Esophagus muscularis mucosa (tissue), 4 donors: Measurements from ENCODE around the gene PRDX2. TPM values are rescaled to one million over a fixed set of nuclear protein-coding genes. Genes with fewer than 3 reads are reported as not detected.

ENCODE experiments used
- DNase-seq: peaks from one replicate; pipeline ENCODE4 v3.0.0-alpha.2; 2017; ENCODE audit errors: extremely low spot score
- H3K27ac ChIP-seq, 4 donors: fragments of 200-600 bp; sonication (generic); replicated peaks in 1 of 4; 1 replicate in 3 of 4; 2 replicates in 1 of 4; pipeline ENCODE4 v1.5.1; 2016 to 2019; ENCODE audit warnings: mild to moderate bottlenecking in 1 of 4
- H3K27me3 ChIP-seq, 4 donors: fragments of 200-600 bp; sonication (generic); one replicate each; pipeline versions ENCODE4 v1.5.1 to v1.6.0; 2016 to 2019
- H3K36me3 ChIP-seq, 4 donors: fragments of 200-600 bp; sonication (generic); one replicate each; pipeline ENCODE4 v1.5.1; 2016 to 2019
- H3K4me1 ChIP-seq, 4 donors: fragments of 200-600 bp; sonication (generic); one replicate each; pipeline ENCODE4 v1.5.1; 2016 to 2019
- H3K4me3 ChIP-seq, 4 donors: fragments of 200-600 bp; sonication (generic); 1 replicate in 2 of 4; 2 replicates in 2 of 4; pipeline ENCODE4 v1.5.1; 2016 to 2019; ENCODE audit warnings: mild to moderate bottlenecking in 4 of 4, moderate library complexity in 1 of 4
- H3K9me3 ChIP-seq, 4 donors: fragments of 200-600 bp; sonication (generic); 1 replicate in 3 of 4; 2 replicates in 1 of 4; pipeline ENCODE4 v1.5.1; 2016 to 2019
- CTCF ChIP-seq, 3 experiments: fragments of 200-600 bp in 2 of 3; fragments of 450-650 bp in 1 of 3; sonication (generic) in 2 of 3; IDR thresholded peaks; one replicate each; pipeline ENCODE4 v1.5.1; 2017 to 2019; ENCODE audit warnings: antibody characterized with exemption in 3 of 3, mild to moderate bottlenecking in 2 of 3, moderate library complexity in 1 of 3
- EP300 ChIP-seq: sonication (generic); formaldehyde crosslinking; IDR thresholded peaks from one replicate; pipeline ENCODE4 v1.6.1; 2017; ENCODE audit warnings: antibody characterized with exemption
- POLR2A ChIP-seq: fragments of 450-650 bp; IDR thresholded peaks from one replicate; pipeline ENCODE4 v1.6.1; 2017; ENCODE audit warnings: antibody characterized with exemption, moderate library complexity, mild to moderate bottlenecking, low read depth
- POLR2AphosphoS5 ChIP-seq, 2 donors: sonication (generic); formaldehyde crosslinking; IDR thresholded peaks; one replicate each; pipeline ENCODE4 v1.6.1; 2017; ENCODE audit warnings: antibody characterized with exemption in 2 of 2
- WGBS: methylation state at CpG from one replicate; pipeline ENCODE4 v1.1.5; 2018; 5-methylcytosine and 5-hydroxymethylcytosine counted together
- intact Hi-C: fragments of 100-400 bp; cut with DNase I; formaldehyde crosslinking; loops from one replicate; pipeline ENCODE4 v1.15.1; 2023
- total RNA-seq, 4 donors: library from RNA; depleted of rRNA; stranded (reverse); fragments of >200 nt; gene quantifications; one replicate each; pipeline versions ENCODE4 v1.1.0 to v1.2.1, GENCODE V29; 2016

The PRDX2 gene
- total RNA-seq, 4 donors from 2014 or later: 236 to 275 (median 250) TPM

GRCh38 chr19:12786952-12787351 lies 14.6 kb downstream of the PRDX2 start:
- no peaks in the 10 kb centered on the region for H3K27me3 ChIP-seq
- no peak overlapping the region for H3K4me3 ChIP-seq
- no peaks in the 10 kb centered on the region for H3K36me3 ChIP-seq
- intact Hi-C loops: no loop called here
- H3K4me1 ChIP-seq: peaks cover 58 to 86% (median 80%) of the 10 kb centered on the region in 4 donors
- DNase-seq: no peak
- TF ChIP-seq CTCF (IDR thresholded peaks at IDR 0.05) (no peak), EP300 (no peak), POLR2A (no peak), POLR2AphosphoS5 (IDR thresholded peaks at IDR 0.05) (no peak)
- peak overlapping the region; percentile 97 to 99 (median 99) for H3K27ac ChIP-seq
- H3K9me3 ChIP-seq: peaks cover 0 to 3% (median 0%) of the 10 kb centered on the region in 4 donors
- 100% methylated on average over 2 of the region's 3 CpGs for WGBS

GRCh38 chr19:12786141-12786870 lies 15.3 kb downstream of the PRDX2 start:
- intact Hi-C loops: no loop called here
- Histone ChIP-seq H3K36me3 (no peaks in the 10 kb centered on the region), H3K27ac (peak overlapping the region; percentile 97 to 99 (median 99)), H3K27me3 (no peaks in the 10 kb centered on the region), H3K4me3 (no peak overlapping the region), H3K9me3 (peaks cover 0 to 1% (median 0%) of the 10 kb centered on the region in 4 donors), H3K4me1 (peaks cover 63 to 92% (median 84%) of the 10 kb centered on the region in 4 donors)
- TF ChIP-seq POLR2AphosphoS5 (IDR thresholded peaks at IDR 0.05): no peak
- no peak for TF ChIP-seq CTCF (IDR thresholded peaks at IDR 0.05)
- TF ChIP-seq EP300: no peak
- no peak for TF ChIP-seq POLR2A
- 60% methylated on average over 6 of the region's 18 CpGs for WGBS
- DNase-seq: no peak

GRCh38 chr19:12785431-12786031 lies 16.1 kb downstream of the PRDX2 start:
- intact Hi-C loops: no loop called here
- no peak for TF ChIP-seq POLR2AphosphoS5 (IDR thresholded peaks at IDR 0.05)
- TF ChIP-seq POLR2A: no peak
- no peak for TF ChIP-seq EP300
- no peak for TF ChIP-seq CTCF (IDR thresholded peaks at IDR 0.05)
- no peaks in the 10 kb centered on the region for H3K36me3 ChIP-seq
- WGBS: 69% methylated on average over 4 of the region's 4 CpGs
- H3K27me3 ChIP-seq: no peaks in the 10 kb centered on the region
- peaks cover 59 to 86% (median 77%) of the 10 kb centered on the region in 4 donors for H3K4me1 ChIP-seq
- no peaks in the 10 kb centered on the region for H3K9me3 ChIP-seq
- DNase-seq: no peak
- H3K27ac ChIP-seq: peak overlapping the region; percentile 97 to 99 (median 99)
- peak overlapping the region in 1 of 4 donors; percentile 1 for H3K4me3 ChIP-seq

GRCh38 chr19:12784871-12785430 lies 16.6 kb downstream of the PRDX2 start:
- Histone ChIP-seq H3K27me3 (no peaks in the 10 kb centered on the region), H3K9me3 (no peaks in the 10 kb centered on the region), H3K4me1 (peaks cover 58 to 85% (median 74%) of the 10 kb centered on the region in 4 donors), H3K36me3 (no peaks in the 10 kb centered on the region), H3K4me3 (peak overlapping the region in 1 of 4 donors; percentile 1), H3K27ac (peak overlapping the region; percentile 97 to 99 (median 99))
- WGBS: 52% methylated on average over 4 of the region's 5 CpGs
- no peak for DNase-seq
- intact Hi-C loops: no loop called here
- TF ChIP-seq POLR2AphosphoS5 (IDR thresholded peaks at IDR 0.05) (no peak), EP300 (no peak), POLR2A (no peak), CTCF (IDR thresholded peaks at IDR 0.05) (no peak)
